ENCODE data around the gene XKR7. TPM values are rescaled to one million over a fixed set of nuclear protein-coding genes. Genes with fewer than 3 reads are reported as not detected.

Gene XKR7
- total RNA-seq, 1 donor from 2014 or later: 4.9 TPM

- DNase-seq (ENCODE audit: low read depth, low spot score): no peak
- no peaks in the 10 kb centered on the region for H3K36me3 Mint-ChIP-seq (ENCODE audit: low read depth)
- no peak overlapping the region for H3K27ac Mint-ChIP-seq (ENCODE audit: unreplicated experiment)
- no peak overlapping the region for H3K4me3 Mint-ChIP-seq
- TF ChIP-seq CTCF (conservative IDR thresholded peaks at IDR 0.05): no peak
- H3K9me3 Mint-ChIP-seq: no peaks in the 10 kb centered on the region
- peaks cover 16% of the 10 kb centered on the region for H3K4me1 Mint-ChIP-seq
- peaks cover 33% of the 10 kb centered on the region for H3K27me3 Mint-ChIP-seq (ENCODE audit: low read depth)
These were observed 7.9 kb downstream of the XKR7 start for GRCh38 chr20:31975874-31976273.

GRCh38 chr20:31977080-31977479, 9.1 kb downstream of the XKR7 start:
- no peaks in the 10 kb centered on the region for H3K36me3 Mint-ChIP-seq (ENCODE audit: low read depth)
- no peaks in the 10 kb centered on the region for H3K9me3 Mint-ChIP-seq
- H3K27ac Mint-ChIP-seq (ENCODE audit: unreplicated experiment): no peak overlapping the region
- no peak overlapping the region for H3K4me3 Mint-ChIP-seq
- TF ChIP-seq CTCF (conservative IDR thresholded peaks at IDR 0.05): no peak
- H3K4me1 Mint-ChIP-seq: peaks cover 16% of the 10 kb centered on the region
- H3K27me3 Mint-ChIP-seq (ENCODE audit: low read depth): peaks cover 26% of the 10 kb centered on the region
- DNase-seq (ENCODE audit: low read depth, low spot score): no peak

- no peak for TF ChIP-seq CTCF (conservative IDR thresholded peaks at IDR 0.05)
- Mint-ChIP-seq H3K4me1 (peaks cover 10% of the 10 kb centered on the region), H3K27ac (ENCODE audit: unreplicated experiment) (no peak overlapping the region), H3K27me3 (ENCODE audit: low read depth) (peaks cover 22% of the 10 kb centered on the region), H3K9me3 (no peaks in the 10 kb centered on the region), H3K4me3 (no peak overlapping the region), H3K36me3 (ENCODE audit: low read depth) (no peaks in the 10 kb centered on the region)
- no peak for DNase-seq (ENCODE audit: low read depth, low spot score)
These were observed 11.9 kb downstream of the XKR7 start for GRCh38 chr20:31979713-31980426.

- Mint-ChIP-seq H3K9me3 (no peaks in the 10 kb centered on the region), H3K27ac (ENCODE audit: unreplicated experiment) (no peak overlapping the region), H3K36me3 (ENCODE audit: low read depth) (no peaks in the 10 kb centered on the region), H3K4me3 (no peak overlapping the region), H3K27me3 (ENCODE audit: low read depth) (peaks cover 16% of the 10 kb centered on the region), H3K4me1 (peaks cover under 1% of the 10 kb centered on the region)
- DNase-seq (ENCODE audit: low read depth, low spot score): no peak
- no peak for TF ChIP-seq CTCF (conservative IDR thresholded peaks at IDR 0.05)
These were observed 13.8 kb downstream of the XKR7 start for GRCh38 chr20:31981784-31982183.

GRCh38 chr20:31984981-31985471, 17.1 kb downstream of the XKR7 start:
- Mint-ChIP-seq H3K9me3 (no peaks in the 10 kb centered on the region), H3K4me3 (no peak overlapping the region), H3K27ac (ENCODE audit: unreplicated experiment) (no peak overlapping the region), H3K27me3 (ENCODE audit: low read depth) (peaks cover 23% of the 10 kb centered on the region), H3K36me3 (ENCODE audit: low read depth) (no peaks in the 10 kb centered on the region), H3K4me1 (no peaks in the 10 kb centered on the region)
- DNase-seq (ENCODE audit: low read depth, low spot score): no peak
- TF ChIP-seq CTCF (conservative IDR thresholded peaks at IDR 0.05): no peak
